ENCODE data around the gene COQ10A. TPM values are rescaled to one million over a fixed set of nuclear protein-coding genes. Genes with fewer than 3 reads are reported as not detected.

The COQ10A gene
- polyA plus RNA-seq, 1 donor (not counting 4 experiments of a cell fraction or from before 2014, with no cell fraction given), result 11.6 TPM

DNA sequence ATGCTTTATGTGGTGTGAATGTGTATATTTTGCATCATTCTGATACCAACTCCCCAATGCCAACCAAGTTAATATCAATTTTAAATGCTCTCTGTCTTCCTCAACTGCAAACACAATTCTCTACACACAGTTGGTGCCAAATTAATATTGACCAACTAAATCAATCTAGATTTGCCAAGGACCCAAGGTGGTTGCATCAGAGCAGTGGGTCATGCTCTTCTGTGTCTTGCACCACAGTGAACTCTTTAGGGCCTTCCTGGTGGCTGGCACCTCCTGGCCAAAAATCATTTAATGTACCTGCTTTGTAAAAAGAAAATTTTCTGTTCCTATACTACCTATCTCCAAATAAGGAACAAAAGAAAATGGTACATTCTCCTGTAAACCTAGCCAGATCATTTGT, 14.1 kb downstream of the COQ10A start:
- Histone ChIP-seq H3K79me2 (ENCODE audit: control insufficient read depth, insufficient read depth, low read length) (no peaks in the 10 kb centered on the region), H3K4me2 (ENCODE audit: control insufficient read depth, extremely low read depth, insufficient read depth, low read depth, low read length) (no peak overlapping the region), H3K9ac (ENCODE audit: control insufficient read depth, extremely low read depth, insufficient read depth, low read length) (no peak overlapping the region), H4K20me1 (ENCODE audit: control insufficient read depth, extremely low read depth, insufficient read depth, low read length) (no peaks in the 10 kb centered on the region), H3K4me1 (ENCODE audit: control insufficient read depth, extremely low read depth, insufficient read depth, low read length) (no peaks in the 10 kb centered on the region), H3K36me3 (ENCODE audit: control insufficient read depth in 2 of 2, extremely low read depth in 1 of 2, insufficient read depth in 2 of 2, low read length in 2 of 2) (peaks cover 26 to 42% of the 10 kb centered on the region in 2 experiments), H3K9me3 (ENCODE audit: control insufficient read depth, low read depth, low read length) (no peaks in the 10 kb centered on the region), H3K27ac (ENCODE audit: control insufficient read depth, insufficient read depth, low read length) (no peak overlapping the region), H3K27me3 (ENCODE audit: control insufficient read depth, extremely low read depth, insufficient read depth, low read length) (no peaks in the 10 kb centered on the region), H2AFZ (ENCODE audit: control insufficient read depth, low read length) (no peak overlapping the region), H3K9me1 (ENCODE audit: control insufficient read depth, extremely low read depth, insufficient read depth, low read length) (no peaks in the 10 kb centered on the region), H3K4me3 (ENCODE audit: control insufficient read depth in 2 of 3, extremely low read depth in 1 of 3, insufficient read depth in 2 of 3, low read depth in 1 of 3, low read length in 3 of 3) (no peak overlapping the region)
- FAIRE-seq (no peak), DNase-seq (ENCODE audit: low read depth, low spot score) (no peak)
- dilution Hi-C loops (cut with MboI; ENCODE audit: extremely low pct_ligation_motif_present, low sequenced_read_pairs), result no loop called here
- TF ChIP-seq CTCF (optimal IDR thresholded peaks at IDR 0.05 in 1 of 3, IDR thresholded peaks at IDR 0.05 in 1 of 3, conservative IDR thresholded peaks at IDR 0.05 in 1 of 3; ENCODE audit: extremely low read depth in 1 of 3, insufficient read depth in 2 of 3, low read length in 3 of 3), result no peak
- no peak for TF ChIP-seq EZH2 (IDR thresholded peaks at IDR 0.05; ENCODE audit: low read length)

DNA sequence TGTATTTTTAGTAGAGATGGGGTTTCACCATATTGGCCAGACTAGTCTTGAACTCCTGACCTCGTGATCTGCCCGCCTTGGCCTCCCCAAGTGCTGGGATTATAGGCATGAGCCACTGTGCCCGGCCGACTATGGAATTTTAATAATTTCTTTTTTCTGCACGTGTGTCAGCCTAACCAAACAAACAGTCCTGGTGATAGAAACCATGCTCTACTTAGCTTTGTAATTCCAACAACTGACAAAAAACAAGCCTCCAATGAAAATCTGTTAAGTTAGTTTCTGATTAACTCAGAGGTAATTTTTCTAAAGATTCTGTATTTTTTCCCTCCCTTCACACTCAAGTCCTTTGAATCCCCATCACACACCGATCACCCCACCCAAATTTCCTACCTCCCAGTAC, 15.3 kb downstream of the COQ10A start:
- dilution Hi-C loops (cut with MboI; ENCODE audit: extremely low pct_ligation_motif_present, low sequenced_read_pairs), result no loop called here
- FAIRE-seq, result no peak
- H3K36me3 ChIP-seq (ENCODE audit: control insufficient read depth in 2 of 2, extremely low read depth in 1 of 2, insufficient read depth in 2 of 2, low read length in 2 of 2), result peaks cover 29 to 45% of the 10 kb centered on the region in 2 experiments

More for the DNA sequence above, 15.3 kb downstream of the COQ10A start:
- no peak for TF ChIP-seq EZH2 (IDR thresholded peaks at IDR 0.05; ENCODE audit: low read length)
- no peak for TF ChIP-seq CTCF (optimal IDR thresholded peaks at IDR 0.05 in 1 of 3, IDR thresholded peaks at IDR 0.05 in 1 of 3, conservative IDR thresholded peaks at IDR 0.05 in 1 of 3; ENCODE audit: extremely low read depth in 1 of 3, insufficient read depth in 2 of 3, low read length in 3 of 3)
- Histone ChIP-seq H3K79me2 (ENCODE audit: control insufficient read depth, insufficient read depth, low read length) (peaks cover 3% of the 10 kb centered on the region), H3K4me2 (ENCODE audit: control insufficient read depth, extremely low read depth, insufficient read depth, low read depth, low read length) (no peak overlapping the region), H3K9me3 (ENCODE audit: control insufficient read depth, low read depth, low read length) (no peaks in the 10 kb centered on the region), H3K9me1 (ENCODE audit: control insufficient read depth, extremely low read depth, insufficient read depth, low read length) (no peaks in the 10 kb centered on the region), H4K20me1 (ENCODE audit: control insufficient read depth, extremely low read depth, insufficient read depth, low read length) (no peaks in the 10 kb centered on the region), H3K4me3 (ENCODE audit: control insufficient read depth in 2 of 3, extremely low read depth in 1 of 3, insufficient read depth in 2 of 3, low read depth in 1 of 3, low read length in 3 of 3) (no peak overlapping the region), H3K27ac (ENCODE audit: control insufficient read depth, insufficient read depth, low read length) (no peak overlapping the region), H3K9ac (ENCODE audit: control insufficient read depth, extremely low read depth, insufficient read depth, low read length) (no peak overlapping the region), H3K4me1 (ENCODE audit: control insufficient read depth, extremely low read depth, insufficient read depth, low read length) (no peaks in the 10 kb centered on the region), H2AFZ (ENCODE audit: control insufficient read depth, low read length) (no peak overlapping the region), H3K27me3 (ENCODE audit: control insufficient read depth, extremely low read depth, insufficient read depth, low read length) (no peaks in the 10 kb centered on the region)
- DNase-seq (ENCODE audit: low read depth, low spot score), result no peak
